ENCODE results near the gene SPRN.

Gene SPRN

DNA sequence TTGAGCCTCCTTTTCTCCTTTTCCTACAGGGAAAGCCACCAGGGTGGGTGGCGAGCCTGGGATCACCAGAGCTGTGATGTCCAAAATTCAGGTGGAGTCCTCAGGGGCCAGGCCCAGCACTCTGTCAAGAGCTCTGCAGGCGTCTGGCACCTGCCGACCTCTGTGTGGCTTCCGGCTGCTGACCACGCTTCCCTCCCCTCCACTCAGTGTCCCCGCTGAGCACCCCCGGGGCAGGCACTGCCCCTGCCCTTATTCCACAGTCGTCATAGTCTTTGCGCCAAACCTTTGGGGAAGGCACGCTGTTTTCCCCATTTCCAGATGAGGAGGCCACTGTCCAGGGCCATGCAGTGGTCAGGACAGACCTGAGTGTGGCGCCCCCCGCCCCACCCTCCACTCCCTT lies 22.9 kb downstream of the SPRN start:
- no peak for DNase-seq (ENCODE audit: low read depth)
- H3K4me3 ChIP-seq (ENCODE audit: low read depth, low read length) = no peak overlapping the region
- TF ChIP-seq, protein P1, sequence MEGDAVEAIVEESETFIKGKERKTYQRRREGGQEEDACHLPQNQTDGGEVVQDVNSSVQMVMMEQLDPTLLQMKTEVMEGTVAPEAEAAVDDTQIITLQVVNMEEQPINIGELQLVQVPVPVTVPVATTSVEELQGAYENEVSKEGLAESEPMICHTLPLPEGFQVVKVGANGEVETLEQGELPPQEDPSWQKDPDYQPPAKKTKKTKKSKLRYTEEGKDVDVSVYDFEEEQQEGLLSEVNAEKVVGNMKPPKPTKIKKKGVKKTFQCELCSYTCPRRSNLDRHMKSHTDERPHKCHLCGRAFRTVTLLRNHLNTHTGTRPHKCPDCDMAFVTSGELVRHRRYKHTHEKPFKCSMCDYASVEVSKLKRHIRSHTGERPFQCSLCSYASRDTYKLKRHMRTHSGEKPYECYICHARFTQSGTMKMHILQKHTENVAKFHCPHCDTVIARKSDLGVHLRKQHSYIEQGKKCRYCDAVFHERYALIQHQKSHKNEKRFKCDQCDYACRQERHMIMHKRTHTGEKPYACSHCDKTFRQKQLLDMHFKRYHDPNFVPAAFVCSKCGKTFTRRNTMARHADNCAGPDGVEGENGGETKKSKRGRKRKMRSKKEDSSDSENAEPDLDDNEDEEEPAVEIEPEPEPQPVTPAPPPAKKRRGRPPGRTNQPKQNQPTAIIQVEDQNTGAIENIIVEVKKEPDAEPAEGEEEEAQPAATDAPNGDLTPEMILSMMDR (IDR thresholded peaks at IDR 0.05; ENCODE audit: low read depth, low read length, missing control alignments) = no peak

DNA sequence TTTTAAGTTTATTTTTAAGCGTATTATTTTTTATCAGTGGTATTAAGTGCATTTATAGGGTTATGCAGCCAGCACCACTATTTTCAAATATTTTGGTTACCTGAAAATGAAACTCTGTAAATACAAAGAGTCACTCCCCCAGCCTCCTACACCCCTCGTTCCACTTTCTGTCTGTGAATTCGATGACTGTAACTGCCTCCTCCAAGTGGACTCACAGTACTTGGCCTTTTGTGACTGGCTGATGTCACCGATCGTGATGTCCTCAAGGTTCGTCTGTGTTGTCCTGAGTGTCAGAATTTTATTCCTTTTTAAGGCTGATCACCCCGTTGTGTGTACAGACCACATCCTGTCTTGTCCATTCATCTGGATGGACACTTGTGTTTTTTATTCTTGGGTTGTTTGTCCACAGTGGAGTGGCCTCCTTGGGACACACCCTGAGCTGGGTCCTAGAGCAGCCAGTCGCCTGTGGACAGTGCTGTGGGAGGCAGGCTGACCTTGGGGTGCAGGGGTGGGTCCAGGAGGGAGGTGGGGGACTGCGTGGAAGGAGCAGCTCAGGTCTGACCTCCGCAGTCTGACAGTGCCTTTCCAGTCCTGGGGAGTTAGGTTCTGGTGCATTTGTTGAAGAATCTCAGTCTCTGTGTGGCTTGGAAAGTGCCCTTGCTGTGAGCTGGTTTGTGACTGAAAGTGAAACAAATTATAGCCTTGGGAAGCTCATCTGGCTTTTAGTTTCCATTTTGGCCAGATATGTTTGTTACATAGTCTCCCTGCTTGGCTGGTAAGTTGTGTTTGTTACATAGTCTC lies 23.6 kb downstream of the SPRN start:
- DNase-seq (ENCODE audit: low read depth) = no peak
- TF ChIP-seq, protein P1 (IDR thresholded peaks at IDR 0.05; ENCODE audit: low read depth, low read length, missing control alignments) = no peak
- peak overlapping the region; percentile 25 for H3K4me3 ChIP-seq (ENCODE audit: low read depth, low read length)

DNA sequence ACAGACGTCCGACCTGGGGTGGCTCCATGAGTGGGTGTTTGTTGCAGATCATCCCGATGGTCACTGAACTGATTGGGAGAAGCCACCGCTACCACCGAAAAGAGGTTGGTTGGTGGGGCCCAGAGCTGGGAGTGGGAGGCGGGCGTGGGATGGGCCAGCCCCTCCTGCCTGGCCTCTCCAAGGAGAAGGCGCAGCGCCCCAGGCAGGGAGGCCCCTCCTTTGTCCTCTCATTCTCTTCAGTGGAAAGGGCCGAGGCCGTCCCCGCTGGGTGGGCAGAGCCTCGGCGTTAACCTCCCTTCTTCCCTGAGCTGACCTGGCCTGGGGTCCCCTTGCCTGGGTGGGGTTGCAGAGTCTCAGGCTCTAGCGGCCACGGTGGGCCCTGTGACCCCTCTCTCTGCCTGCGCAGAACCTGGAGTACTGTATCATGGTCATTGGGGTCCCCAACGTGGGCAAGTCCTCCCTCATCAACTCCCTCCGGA lies 25.3 kb downstream of the SPRN start:
- no peak for DNase-seq (ENCODE audit: low read depth)
- TF ChIP-seq, protein P1 (IDR thresholded peaks at IDR 0.05; ENCODE audit: low read depth, low read length, missing control alignments) = no peak

DNA sequence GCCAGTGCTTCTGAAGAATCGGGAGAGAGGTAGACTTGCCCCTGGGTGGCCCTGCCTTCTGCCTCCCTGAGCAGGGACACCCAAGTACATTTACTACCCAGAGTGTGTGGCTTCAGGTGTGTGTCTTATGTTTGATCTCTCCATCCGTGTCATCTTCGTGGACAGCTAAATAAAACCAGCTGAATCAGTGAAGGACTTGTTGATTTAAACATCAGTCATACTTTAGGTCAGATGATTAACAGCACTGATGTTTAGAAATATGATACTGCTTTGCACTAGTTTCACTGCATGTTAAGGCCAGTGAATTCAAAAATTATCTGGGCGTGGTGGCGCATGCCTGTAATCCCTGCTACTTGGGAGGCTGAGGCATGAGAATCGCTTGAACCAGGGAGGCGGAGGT lies 26.5 kb downstream of the SPRN start:
- DNase-seq (ENCODE audit: low read depth) = no peak
- H3K4me3 ChIP-seq (ENCODE audit: low read depth, low read length) = no peak overlapping the region
- TF ChIP-seq, protein P1 (IDR thresholded peaks at IDR 0.05; ENCODE audit: low read depth, low read length, missing control alignments) = no peak

More for the DNA sequence above, 25.3 kb downstream of the SPRN start:
- H3K4me3 ChIP-seq (ENCODE audit: low read depth, low read length) = no peak overlapping the region

DNA sequence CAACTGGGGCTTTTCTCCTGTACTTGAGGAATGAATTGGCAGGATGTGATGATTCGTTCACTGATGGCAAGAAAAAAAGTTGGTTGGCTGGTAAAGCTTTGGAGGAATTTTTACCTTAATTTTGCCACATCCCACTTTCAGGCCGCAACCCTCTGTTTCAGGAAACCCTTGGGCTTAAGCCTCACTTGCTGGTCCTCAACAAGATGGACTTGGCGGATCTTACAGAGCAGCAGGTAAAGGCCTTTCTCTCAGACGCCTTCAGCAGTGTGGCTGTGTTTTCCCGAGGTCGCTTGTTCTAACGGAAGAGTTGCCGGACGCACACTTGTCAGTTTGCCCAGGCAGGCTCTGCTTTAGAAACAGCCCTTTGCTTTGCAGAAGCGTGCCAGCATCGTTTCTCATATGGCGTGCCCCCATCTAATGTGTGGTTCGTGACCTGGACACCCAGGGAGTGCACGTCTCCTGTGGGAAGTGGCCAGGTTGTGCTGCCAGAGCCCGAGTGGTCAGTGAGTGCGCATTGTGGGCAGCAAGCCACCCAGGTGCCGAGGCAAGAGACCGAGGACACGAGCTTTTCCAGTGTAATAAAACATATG lies 28.3 kb downstream of the SPRN start:
- H3K4me3 ChIP-seq (ENCODE audit: low read depth, low read length) = no peak overlapping the region
- TF ChIP-seq, protein P1 (IDR thresholded peaks at IDR 0.05; ENCODE audit: low read depth, low read length, missing control alignments) = no peak
- no peak for DNase-seq (ENCODE audit: low read depth)

DNA sequence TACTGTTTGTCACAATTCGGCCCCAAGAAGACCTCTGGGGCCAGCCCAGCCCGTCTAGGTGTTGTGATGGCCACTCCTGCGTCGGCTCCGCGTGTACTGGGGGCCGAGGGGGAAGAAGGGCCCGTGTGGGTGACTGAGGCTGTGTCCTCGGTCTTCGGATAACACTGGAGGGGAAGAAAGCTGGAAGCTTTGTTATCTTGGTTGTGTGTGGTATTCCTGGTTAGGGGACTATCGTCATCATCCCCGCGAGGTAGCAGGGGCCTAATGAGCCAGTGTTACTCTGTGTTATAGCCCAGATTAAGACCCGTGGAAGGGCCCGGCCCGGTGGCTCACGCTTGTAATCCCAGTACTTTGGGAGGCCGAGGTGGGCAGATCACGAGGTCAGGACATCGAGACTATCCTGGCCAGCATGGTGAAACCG lies 29.6 kb downstream of the SPRN start:
- peak overlapping the region; percentile 88 for H3K4me3 ChIP-seq (ENCODE audit: low read depth, low read length)
- DNase-seq (ENCODE audit: low read depth) = no peak
- TF ChIP-seq, protein P1 (IDR thresholded peaks at IDR 0.05; ENCODE audit: low read depth, low read length, missing control alignments) = no peak

Measured in GM12864 (cell line).